AG04450 (cell line): ENCODE results near the gene NEDD4L. TPM values are rescaled to one million over a fixed set of nuclear protein-coding genes. Genes with fewer than 3 reads are reported as not detected.
A peak's percentile ranks its signal among the peaks of the same experiment; 100 is the strongest.

ENCODE experiments used
- CTCF ChIA-PET: fragments of 300-600, 350-600 bp; formaldehyde crosslinking; extraction: SDS; loops from one replicate; lab custom pipeline; 2022; ENCODE audit warnings: antibody characterized with exemption, inconsistent platforms; lab: Charles Lee
- POLR2A ChIA-PET: fragments of 350-600 bp; formaldehyde crosslinking; extraction: SDS; loops from one replicate; lab custom pipeline; 2021; ENCODE audit warnings: antibody characterized with exemption, inconsistent platforms; lab: Yijun Ruan, JAX
- DNase-seq: peaks from one replicate; pipeline ENCODE4 v3.0.0-alpha.2; 2011; ENCODE audit warnings: low read depth, low spot score
- H3K27ac ChIP-seq: one replicate; pipeline ENCODE4 v1.5.1; 2012; ENCODE audit warnings: low read depth, low read length, control low read depth
- H3K27me3 ChIP-seq: one replicate; pipeline ENCODE4 v1.6.0; 2012; ENCODE audit warnings: low read length; ENCODE audit not compliant: control insufficient read depth, insufficient read depth
- H3K4me3 ChIP-seq: 2 replicates; pipeline ENCODE4 v1.5.1; 2011; ENCODE audit warnings: mild to moderate bottlenecking, low read depth, low read length, control low read depth
- H3K9me3 ChIP-seq: 2 replicates; pipeline ENCODE4 v1.5.1; 2012; ENCODE audit warnings: low read length; ENCODE audit not compliant: control insufficient read depth, insufficient read depth
- polyA plus RNA-seq: library from polyadenylated mRNA; depleted of rRNA; stranded (reverse); fragments of >200 nt; gene quantifications from 2 replicates; pipeline ENCODE4 v1.2.3, GENCODE V29; 2011
- TF ChIP-seq, protein P1 (sequence below): IDR thresholded peaks from 2 replicates; pipeline ENCODE4 v1.5.1; 2011; ENCODE audit warnings: low read depth, low read length, control low read depth, inconsistent platforms

Gene NEDD4L
- polyA plus RNA-seq, 1 experiment = 15.0 TPM

DNA sequence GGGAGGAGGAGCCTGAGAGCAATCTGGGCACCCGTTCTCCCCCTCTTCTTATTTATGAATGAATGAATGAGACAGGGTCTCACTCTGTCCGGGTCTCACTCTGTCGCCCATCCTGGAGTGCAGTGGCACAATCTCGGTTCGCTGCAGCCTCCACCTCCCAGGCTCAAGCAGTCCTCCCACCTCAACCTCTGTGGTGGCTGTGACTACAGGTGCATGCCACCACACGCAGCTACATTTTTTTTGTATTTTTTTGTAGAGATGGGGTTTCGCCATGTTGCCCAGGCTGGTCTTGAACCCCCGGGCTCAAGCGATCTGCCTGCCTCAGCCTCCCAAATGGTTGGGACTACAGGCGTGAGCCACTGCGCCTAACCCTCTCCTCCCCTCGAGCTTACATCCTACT lies 198.4 kb downstream of the NEDD4L start:
- no peak for DNase-seq
- Histone ChIP-seq H3K9me3 (no peaks in the 10 kb centered on the region), H3K27ac (no peak overlapping the region), H3K27me3 (no peaks in the 10 kb centered on the region), H3K4me3 (no peak overlapping the region)
- TF ChIP-seq, protein P1, sequence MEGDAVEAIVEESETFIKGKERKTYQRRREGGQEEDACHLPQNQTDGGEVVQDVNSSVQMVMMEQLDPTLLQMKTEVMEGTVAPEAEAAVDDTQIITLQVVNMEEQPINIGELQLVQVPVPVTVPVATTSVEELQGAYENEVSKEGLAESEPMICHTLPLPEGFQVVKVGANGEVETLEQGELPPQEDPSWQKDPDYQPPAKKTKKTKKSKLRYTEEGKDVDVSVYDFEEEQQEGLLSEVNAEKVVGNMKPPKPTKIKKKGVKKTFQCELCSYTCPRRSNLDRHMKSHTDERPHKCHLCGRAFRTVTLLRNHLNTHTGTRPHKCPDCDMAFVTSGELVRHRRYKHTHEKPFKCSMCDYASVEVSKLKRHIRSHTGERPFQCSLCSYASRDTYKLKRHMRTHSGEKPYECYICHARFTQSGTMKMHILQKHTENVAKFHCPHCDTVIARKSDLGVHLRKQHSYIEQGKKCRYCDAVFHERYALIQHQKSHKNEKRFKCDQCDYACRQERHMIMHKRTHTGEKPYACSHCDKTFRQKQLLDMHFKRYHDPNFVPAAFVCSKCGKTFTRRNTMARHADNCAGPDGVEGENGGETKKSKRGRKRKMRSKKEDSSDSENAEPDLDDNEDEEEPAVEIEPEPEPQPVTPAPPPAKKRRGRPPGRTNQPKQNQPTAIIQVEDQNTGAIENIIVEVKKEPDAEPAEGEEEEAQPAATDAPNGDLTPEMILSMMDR = no peak
- ChIA-PET POLR2A (interaction anchor here (1.0 kb wide), 1 partner anchor 18 kb away, joined by 3 read pairs; no protein-coding TSS in a partner anchor), CTCF (no interaction called here)

DNA sequence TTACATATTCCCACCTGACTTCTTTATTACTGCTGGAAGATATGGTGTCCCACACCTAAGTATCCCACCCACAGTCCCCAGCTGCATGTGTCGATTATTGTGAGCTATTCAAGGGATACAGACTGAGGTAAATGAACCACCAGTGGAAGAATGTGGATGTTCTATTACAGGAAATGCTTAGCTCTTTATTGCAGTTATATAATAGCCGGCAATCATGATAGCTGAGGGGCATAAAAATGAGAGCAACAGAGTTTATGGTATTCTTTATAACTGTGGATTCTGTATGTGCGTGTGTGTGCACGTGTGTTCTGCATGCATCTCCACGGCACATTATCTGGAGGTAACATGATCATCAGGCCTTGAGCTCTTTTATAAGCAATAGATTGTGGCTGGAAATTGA lies 198.9 kb downstream of the NEDD4L start:
- H3K27me3 ChIP-seq = no peaks in the 10 kb centered on the region
- H3K27ac ChIP-seq = no peak overlapping the region
- POLR2A ChIA-PET = no interaction called here
- CTCF ChIA-PET = no interaction called here
- no peak for DNase-seq
- H3K9me3 ChIP-seq = no peaks in the 10 kb centered on the region
- TF ChIP-seq, protein P1 = no peak
- no peak overlapping the region for H3K4me3 ChIP-seq

DNA sequence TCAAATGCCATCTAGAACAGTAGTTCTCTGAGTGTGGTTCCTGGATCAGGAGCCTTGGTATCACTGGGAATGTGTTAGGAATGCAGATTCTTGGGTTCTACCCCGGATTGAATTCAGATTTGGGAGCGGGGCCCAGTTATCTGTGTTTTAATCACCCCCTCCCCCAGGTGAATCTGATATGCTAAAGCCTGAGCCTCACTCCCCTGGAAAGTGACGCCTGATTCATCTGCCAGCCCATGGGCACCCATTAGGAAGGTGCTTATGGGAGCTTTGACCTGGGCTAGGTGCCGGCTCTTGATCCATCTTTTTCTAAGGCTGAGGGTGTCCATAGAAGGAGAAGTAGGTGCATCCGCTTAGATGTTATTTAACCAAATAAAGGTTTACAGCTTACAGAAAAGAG lies 199.4 kb downstream of the NEDD4L start:
- Histone ChIP-seq H3K9me3 (no peaks in the 10 kb centered on the region), H3K4me3 (no peak overlapping the region), H3K27me3 (no peaks in the 10 kb centered on the region), H3K27ac (no peak overlapping the region)
- TF ChIP-seq, protein P1 = no peak
- no peak for DNase-seq
- CTCF ChIA-PET = no interaction called here
- POLR2A ChIA-PET = no interaction called here

DNA sequence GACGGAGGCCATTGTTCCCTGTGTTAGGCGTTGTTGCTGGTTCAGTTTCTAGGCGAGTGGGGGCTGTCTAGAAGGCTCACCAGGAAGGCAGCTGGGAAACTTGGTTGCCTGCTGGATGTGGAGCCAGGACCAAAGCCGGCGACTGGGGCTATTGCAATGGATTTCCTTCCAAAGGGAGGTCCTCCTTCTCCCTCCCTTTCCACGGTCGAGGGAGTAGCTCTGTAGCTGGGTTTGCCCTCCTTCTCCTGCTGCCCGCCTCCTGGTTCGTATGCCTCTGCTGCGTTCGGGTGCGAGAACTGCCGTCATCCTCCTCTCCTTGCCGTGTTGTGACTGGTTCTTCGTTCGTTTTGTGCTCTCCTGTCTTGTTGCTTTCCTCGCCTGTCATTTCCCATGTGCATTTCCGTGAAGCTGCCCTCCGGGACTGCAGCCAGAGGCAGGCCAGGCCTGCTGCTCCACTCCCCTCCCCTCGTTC lies 203.4 kb downstream of the NEDD4L start:
- DNase-seq = no peak
- H3K27me3 ChIP-seq = no peaks in the 10 kb centered on the region
- peak overlapping the region; percentile 21; the same call in 1 of the 2 replicates for H3K4me3 ChIP-seq
- no peak overlapping the region for H3K27ac ChIP-seq
- ChIA-PET POLR2A (interaction anchor here (0.8 kb wide), 1 partner anchor 113 kb away, joined by 4 read pairs; no protein-coding TSS in a partner anchor), CTCF (no interaction called here)
- TF ChIP-seq, protein P1 = no peak
- no peaks in the 10 kb centered on the region for H3K9me3 ChIP-seq

DNA sequence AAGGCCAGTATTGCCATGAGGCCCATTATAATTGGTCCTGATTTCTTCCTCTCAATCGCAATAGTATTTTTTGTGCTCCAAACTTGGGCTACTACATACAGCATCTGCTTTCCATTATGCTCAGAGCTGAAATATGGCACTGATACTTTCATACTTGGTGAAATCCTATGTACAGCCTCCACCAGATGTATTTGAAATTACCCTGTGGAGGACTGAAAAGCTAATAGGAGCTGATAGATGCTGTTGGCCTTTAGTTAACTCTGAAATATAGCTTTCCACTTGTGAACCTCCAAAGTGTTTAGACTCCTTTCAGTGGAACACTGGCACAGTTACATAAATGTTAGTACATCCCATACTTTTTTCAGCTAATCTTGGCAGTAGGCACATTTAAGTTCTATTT lies 205.7 kb downstream of the NEDD4L start:
- H3K27me3 ChIP-seq = no peaks in the 10 kb centered on the region
- no peak overlapping the region for H3K4me3 ChIP-seq
- ChIA-PET CTCF (interaction anchor here (0.5 to 2.0 kb wide), 3 partner anchors 65 to 89 kb away, joined by 4 to 7 read pairs (median 4); no protein-coding TSS in a partner anchor), POLR2A (no interaction called here)
- no peaks in the 10 kb centered on the region for H3K9me3 ChIP-seq
- TF ChIP-seq, protein P1 = no peak
- DNase-seq = no peak
- H3K27ac ChIP-seq = no peak overlapping the region
